ENCODE data around the gene RGS3.
A peak's percentile ranks its signal among the peaks of the same experiment; 100 is the strongest.

Gene RGS3

DNA sequence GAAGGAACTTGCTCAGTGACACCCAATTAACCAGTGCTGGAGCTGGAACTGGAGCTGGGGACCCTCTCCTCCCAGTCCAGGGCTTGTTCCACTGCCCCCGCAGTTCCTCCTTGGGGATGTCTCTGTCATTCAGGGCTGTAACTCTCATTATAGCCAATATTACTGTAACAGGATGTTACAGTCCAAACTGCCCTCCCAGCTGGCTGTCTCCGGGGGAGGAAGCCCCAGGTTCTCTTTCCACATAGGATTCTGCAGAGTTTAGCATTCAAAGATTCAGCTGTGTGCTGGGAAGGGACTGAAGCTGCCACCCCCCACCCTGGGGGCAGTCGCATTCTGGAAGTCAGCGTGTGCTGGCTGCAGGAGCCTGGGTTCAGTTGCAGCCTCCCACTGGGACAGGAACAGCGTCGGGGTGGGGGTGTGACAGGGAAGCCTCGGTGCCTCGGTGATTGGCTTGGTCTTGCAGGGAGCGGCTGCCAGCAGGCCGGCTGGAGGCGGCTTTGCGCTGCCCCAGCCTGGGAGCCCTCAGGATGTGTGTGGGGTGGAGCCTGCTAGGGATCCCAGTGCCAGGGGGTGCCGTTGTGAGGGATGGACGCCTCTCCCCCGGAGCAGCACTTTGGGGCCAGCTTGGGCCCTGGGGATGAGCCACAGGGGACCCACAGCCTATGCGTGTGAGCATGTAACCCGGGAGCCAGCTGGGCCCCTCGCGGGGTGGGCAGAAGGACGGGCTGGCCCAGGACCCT is 101.1 kb downstream of the RGS3 start:
- Histone ChIP-seq H3K9me3 (replicated peaks; ENCODE audit: low read length) (no peaks in the 10 kb centered on the region), H3K9ac (ENCODE audit: low read depth, low read length) (peak overlapping the region; percentile 85), H3K36me3 (ENCODE audit: insufficient read depth, low read length) (no peaks in the 10 kb centered on the region), H3K4me2 (ENCODE audit: low read length) (peak overlapping the region; percentile 93), H3K4me3 (ENCODE audit: low read length) (peak overlapping the region; percentile 76), H3K4me1 (ENCODE audit: control insufficient read depth, insufficient read depth, low read length) (peaks cover 54% of the 10 kb centered on the region), H3K27me3 (ENCODE audit: control insufficient read depth, insufficient read depth, low read length) (no peaks in the 10 kb centered on the region)

DNA sequence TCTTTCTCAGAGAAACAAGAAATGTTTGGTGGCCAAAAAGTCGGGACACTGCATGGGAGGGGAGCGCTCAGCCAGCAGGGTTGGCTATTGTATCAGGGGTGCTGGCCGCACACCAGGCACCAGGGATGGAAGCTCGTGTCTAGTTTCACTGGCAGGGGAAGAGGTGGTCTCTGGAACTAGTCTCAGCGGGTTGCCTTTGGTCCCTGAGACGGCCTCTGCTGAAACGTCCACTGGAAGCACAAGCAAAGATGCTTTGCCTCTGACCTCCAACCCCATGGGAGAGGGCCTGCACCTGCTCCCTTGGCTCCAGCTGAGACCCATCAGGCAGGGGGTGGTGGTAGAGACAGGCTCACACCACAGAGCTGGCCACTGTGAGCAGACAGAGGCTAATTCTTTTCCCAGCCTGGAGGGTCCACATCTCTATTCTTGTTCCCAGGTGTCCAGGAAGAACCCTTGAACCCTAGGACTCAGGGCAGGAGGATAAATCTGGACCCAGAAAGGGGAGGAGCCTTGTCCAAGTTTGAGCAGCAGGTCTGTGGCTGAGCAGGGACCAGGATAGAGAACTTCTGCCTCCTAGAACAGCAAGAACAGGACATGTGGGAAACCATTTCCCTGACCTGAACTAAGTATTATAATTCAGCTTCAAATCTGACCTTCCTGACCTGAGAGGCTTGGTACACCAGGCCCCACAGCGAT is 102.6 kb downstream of the RGS3 start:
- Histone ChIP-seq H3K9ac (ENCODE audit: low read depth, low read length) (peak overlapping the region; percentile 85), H3K4me2 (ENCODE audit: low read length) (peak overlapping the region; percentile 93), H3K9me3 (replicated peaks; ENCODE audit: low read length) (no peaks in the 10 kb centered on the region), H3K36me3 (ENCODE audit: insufficient read depth, low read length) (no peaks in the 10 kb centered on the region), H3K4me1 (ENCODE audit: control insufficient read depth, insufficient read depth, low read length) (peaks cover 58% of the 10 kb centered on the region), H3K27me3 (ENCODE audit: control insufficient read depth, insufficient read depth, low read length) (no peaks in the 10 kb centered on the region), H3K4me3 (ENCODE audit: low read length) (peak overlapping the region; percentile 76)

DNA sequence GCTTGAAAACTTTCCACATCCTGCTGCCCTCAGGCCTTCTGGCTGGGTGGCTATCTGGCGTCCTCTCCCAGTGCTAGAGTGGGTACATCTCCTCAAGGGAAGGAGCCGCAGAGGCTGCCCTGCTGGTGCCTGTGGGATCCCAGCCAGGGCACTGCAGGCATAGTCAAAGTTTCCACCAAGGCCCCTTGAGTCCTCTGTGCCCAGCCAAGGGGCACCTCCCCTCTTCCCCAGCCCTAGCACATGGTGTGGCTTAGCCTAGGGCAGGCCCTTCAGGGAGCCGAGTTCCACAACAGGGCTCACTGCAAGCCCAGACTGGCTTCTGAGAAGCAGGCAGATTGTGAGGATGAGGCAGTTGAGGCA is 103.2 kb downstream of the RGS3 start:
- H3K4me1 ChIP-seq (ENCODE audit: control insufficient read depth, insufficient read depth, low read length): peaks cover 58% of the 10 kb centered on the region
- no peak overlapping the region for H3K9ac ChIP-seq (ENCODE audit: low read depth, low read length)
- H3K9me3 ChIP-seq (replicated peaks; ENCODE audit: low read length): no peaks in the 10 kb centered on the region
- no peaks in the 10 kb centered on the region for H3K36me3 ChIP-seq (ENCODE audit: insufficient read depth, low read length)
- H3K27me3 ChIP-seq (ENCODE audit: control insufficient read depth, insufficient read depth, low read length): no peaks in the 10 kb centered on the region
- H3K4me2 ChIP-seq (ENCODE audit: low read length): peak overlapping the region; percentile 93
- H3K4me3 ChIP-seq (ENCODE audit: low read length): peak overlapping the region; percentile 76

DNA sequence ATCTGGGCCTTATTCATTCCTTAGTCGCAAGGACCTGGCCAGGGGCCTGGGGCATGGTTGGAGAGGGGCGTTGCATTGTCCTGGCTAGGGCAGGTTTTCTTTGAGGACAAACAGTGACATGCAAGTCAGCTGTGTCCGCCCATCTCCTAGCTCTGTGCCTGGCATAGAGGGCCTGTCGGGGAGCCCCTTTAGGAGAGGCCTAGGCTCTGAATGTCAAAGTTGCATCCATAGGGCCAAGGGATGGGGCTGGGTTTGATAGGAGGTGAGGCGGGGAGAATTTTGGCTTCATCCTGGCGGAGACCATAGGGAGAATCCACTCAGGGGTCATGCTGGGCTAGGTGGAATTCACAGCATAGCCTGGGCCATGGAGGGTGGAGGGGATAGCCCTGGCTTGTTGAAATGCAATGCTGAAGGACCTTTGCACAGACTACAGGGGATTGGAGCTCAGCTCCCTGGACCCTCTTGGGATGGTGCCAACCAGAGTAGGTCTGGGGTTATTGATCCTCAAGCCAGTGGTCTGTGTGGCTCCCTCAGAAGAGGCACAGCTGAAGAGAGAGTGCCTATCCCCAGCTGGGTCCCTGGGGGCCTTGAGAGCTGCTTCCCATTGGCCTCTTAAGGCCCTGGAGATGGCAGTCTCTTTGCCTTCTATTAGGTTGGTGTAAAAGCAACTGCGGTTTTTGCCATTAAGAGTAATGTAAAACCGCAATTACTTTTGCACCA is 104.0 kb downstream of the RGS3 start:
- Histone ChIP-seq H3K9ac (ENCODE audit: low read depth, low read length) (no peak overlapping the region), H3K9me3 (replicated peaks; ENCODE audit: low read length) (no peaks in the 10 kb centered on the region), H3K4me3 (ENCODE audit: low read length) (no peak overlapping the region), H3K4me2 (ENCODE audit: low read length) (peak overlapping the region; percentile 31), H3K4me1 (ENCODE audit: control insufficient read depth, insufficient read depth, low read length) (peaks cover 58% of the 10 kb centered on the region), H3K27me3 (ENCODE audit: control insufficient read depth, insufficient read depth, low read length) (no peaks in the 10 kb centered on the region), H3K36me3 (ENCODE audit: insufficient read depth, low read length) (no peaks in the 10 kb centered on the region)

DNA sequence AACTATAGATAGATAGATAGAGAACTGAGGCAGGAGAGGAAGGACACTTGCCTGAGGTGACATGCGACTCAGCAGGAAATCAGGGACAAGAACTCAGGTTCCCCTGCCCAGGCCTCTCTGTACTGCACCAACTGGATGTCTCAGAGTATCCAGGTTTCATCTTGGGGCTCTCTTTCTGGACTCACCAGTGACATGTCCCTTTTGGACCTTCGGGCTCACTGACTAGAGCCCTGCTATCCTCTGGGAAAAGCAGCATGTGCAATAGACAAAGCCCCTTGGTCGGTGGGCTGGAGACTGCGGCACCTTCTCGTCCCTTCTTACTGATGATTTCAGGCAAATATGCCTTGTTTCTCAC is 104.5 kb downstream of the RGS3 start:
- Histone ChIP-seq H3K9ac (ENCODE audit: low read depth, low read length) (no peak overlapping the region), H3K9me3 (replicated peaks; ENCODE audit: low read length) (no peaks in the 10 kb centered on the region), H3K4me3 (ENCODE audit: low read length) (no peak overlapping the region), H3K36me3 (ENCODE audit: insufficient read depth, low read length) (no peaks in the 10 kb centered on the region), H3K4me1 (ENCODE audit: control insufficient read depth, insufficient read depth, low read length) (peaks cover 58% of the 10 kb centered on the region), H3K4me2 (ENCODE audit: low read length) (peak overlapping the region; percentile 31), H3K27me3 (ENCODE audit: control insufficient read depth, insufficient read depth, low read length) (no peaks in the 10 kb centered on the region)

DNA sequence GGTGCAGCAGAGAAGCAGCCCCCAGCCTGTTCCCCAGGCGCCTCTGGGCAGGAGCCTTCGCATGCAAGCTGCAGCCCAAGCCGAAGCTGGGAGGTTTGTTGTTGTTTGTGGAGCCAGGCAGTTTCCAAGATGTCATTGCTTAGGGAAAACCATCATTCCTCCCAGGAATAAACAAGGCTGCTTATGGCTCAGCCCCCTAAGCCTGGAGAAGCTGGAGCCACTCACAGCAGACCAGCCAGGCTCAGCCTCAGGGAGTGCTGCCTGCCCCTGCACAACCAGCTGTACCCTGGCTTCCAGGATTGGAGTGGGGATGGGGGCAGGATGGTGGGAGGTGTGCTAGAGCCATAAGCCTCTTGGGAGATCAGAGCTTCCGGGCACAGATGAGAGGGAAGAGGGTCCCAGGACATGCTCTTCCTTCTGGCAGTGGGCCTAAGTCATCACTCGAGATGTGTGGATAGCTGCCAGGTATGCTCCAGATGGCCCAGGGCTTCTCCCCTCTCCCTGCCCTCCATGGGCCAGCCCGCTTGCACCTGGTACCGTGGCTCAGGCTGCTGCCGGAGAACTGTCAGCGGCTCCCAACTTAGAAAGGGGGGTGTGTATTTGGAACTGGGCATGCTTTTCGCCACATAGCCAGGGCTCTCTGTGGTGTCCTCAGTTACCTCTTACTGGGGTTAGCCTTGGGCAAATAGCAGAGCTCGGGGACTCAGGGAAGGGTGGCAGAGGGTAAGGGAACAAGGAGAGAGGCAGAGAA is 105.2 kb downstream of the RGS3 start:
- Histone ChIP-seq H3K9me3 (replicated peaks; ENCODE audit: low read length) (no peaks in the 10 kb centered on the region), H3K36me3 (ENCODE audit: insufficient read depth, low read length) (no peaks in the 10 kb centered on the region), H3K9ac (ENCODE audit: low read depth, low read length) (no peak overlapping the region), H3K27me3 (ENCODE audit: control insufficient read depth, insufficient read depth, low read length) (no peaks in the 10 kb centered on the region), H3K4me1 (ENCODE audit: control insufficient read depth, insufficient read depth, low read length) (peaks cover 55% of the 10 kb centered on the region), H3K4me3 (ENCODE audit: low read length) (no peak overlapping the region), H3K4me2 (ENCODE audit: low read length) (peak overlapping the region; percentile 31)

DNA sequence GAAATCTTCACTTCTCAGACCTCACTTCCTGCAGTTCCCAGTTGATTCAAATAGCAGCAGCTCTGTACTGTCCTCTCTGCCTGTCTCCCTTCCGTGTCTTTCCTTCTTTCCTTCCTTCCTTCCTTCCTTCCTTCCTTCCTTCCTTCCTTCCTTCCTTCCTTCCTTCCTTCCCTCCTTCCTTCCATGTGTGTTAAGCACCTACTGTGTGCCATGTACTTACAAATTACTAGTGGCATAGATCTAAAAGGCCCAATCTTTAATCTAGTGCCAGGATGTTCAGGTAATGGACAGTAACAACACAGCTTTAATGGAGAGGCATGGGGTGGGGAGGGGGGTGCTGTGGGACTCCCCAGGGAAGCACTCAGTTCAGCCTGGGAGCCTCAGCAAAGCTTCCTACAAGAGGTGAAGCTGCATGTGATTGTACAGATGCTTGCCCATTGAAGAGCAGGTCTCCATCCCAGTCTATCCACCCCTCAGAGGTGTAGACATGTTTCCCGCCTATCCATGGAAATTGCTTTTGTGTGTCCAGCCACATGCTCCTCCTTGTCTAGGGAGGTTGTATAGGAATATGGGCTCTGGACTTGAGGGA is 106.0 kb downstream of the RGS3 start:
- no peaks in the 10 kb centered on the region for H3K36me3 ChIP-seq (ENCODE audit: insufficient read depth, low read length)
- H3K4me2 ChIP-seq (ENCODE audit: low read length): peak overlapping the region; percentile 31
- no peaks in the 10 kb centered on the region for H3K27me3 ChIP-seq (ENCODE audit: control insufficient read depth, insufficient read depth, low read length)
- H3K4me1 ChIP-seq (ENCODE audit: control insufficient read depth, insufficient read depth, low read length): peaks cover 52% of the 10 kb centered on the region
- no peak overlapping the region for H3K9ac ChIP-seq (ENCODE audit: low read depth, low read length)
- no peak overlapping the region for H3K4me3 ChIP-seq (ENCODE audit: low read length)
- no peaks in the 10 kb centered on the region for H3K9me3 ChIP-seq (replicated peaks; ENCODE audit: low read length)

DNA sequence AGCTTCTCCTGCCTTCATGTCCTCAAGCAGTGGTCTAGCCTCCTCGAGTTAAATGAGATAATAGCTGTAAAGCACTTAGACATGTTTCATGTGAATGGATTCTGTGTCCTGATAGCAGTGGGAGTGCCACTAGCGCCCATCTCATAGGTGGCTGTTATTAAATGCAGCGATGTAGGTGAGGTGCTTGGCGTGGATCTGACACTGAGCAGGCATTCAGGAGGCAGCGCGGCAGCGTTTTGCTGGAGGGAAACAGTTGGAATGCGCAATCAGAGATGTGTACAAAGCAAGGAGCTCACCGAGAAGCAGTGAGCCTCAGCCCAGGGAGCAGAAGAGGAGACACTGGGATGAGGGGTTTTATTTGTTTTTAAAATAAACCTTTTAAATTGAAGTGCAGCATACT is 106.6 kb downstream of the RGS3 start:
- H3K27me3 ChIP-seq (ENCODE audit: control insufficient read depth, insufficient read depth, low read length): no peaks in the 10 kb centered on the region
- no peak overlapping the region for H3K9ac ChIP-seq (ENCODE audit: low read depth, low read length)
- H3K4me1 ChIP-seq (ENCODE audit: control insufficient read depth, insufficient read depth, low read length): peaks cover 48% of the 10 kb centered on the region

DNA sequence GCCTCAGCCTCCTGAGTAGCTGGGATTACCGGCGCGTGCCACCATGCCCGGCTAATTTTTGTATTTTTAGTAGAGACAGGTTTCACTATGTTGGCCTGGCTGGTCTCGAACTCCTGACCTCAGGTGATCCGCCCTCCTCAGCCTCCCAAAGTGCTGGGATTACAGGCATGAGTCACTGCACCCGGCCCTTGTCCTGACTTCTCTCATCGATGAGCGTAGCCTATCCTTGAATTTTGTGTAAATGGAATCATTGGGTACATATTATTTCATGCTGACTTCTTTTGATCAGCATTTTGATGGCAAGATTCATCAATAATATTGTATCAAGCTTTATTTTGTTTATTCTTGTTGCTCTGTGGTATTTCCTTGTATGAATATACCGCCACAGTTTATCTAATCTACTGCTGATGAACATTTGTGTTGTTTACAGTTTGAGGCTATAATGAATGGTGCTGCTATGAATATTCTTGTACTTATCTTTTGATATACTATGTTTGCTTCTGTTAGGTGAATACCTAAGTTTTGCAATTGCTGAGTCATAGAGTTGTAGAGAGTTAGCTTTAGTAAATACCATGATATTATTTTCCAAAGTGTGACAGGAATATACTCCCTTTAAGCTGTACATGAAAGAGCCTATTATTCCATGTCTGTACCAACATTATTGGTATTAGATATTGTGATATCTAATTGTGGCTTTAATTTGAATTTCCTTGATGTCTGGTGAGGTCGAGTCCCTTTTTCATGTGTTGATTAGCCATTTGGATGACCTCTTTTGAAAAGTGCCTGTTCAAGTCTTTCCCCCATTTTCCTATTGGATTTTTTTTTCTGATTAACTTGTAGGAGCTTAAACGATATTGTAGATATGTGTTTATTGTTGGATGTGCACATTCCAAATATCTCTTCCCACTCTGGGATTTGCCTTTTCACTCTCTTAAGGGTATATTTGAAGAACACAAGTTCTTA is 107.5 kb downstream of the RGS3 start:
- Histone ChIP-seq H3K4me1 (ENCODE audit: control insufficient read depth, insufficient read depth, low read length) (peaks cover 39% of the 10 kb centered on the region), H3K36me3 (ENCODE audit: insufficient read depth, low read length) (no peaks in the 10 kb centered on the region), H3K4me3 (ENCODE audit: low read length) (no peak overlapping the region)

More for the DNA sequence above, 106.6 kb downstream of the RGS3 start:
- no peak overlapping the region for H3K4me3 ChIP-seq (ENCODE audit: low read length)
- no peaks in the 10 kb centered on the region for H3K36me3 ChIP-seq (ENCODE audit: insufficient read depth, low read length)
- H3K9me3 ChIP-seq (replicated peaks; ENCODE audit: low read length): no peaks in the 10 kb centered on the region
- no peak overlapping the region for H3K4me2 ChIP-seq (ENCODE audit: low read length)

DNA sequence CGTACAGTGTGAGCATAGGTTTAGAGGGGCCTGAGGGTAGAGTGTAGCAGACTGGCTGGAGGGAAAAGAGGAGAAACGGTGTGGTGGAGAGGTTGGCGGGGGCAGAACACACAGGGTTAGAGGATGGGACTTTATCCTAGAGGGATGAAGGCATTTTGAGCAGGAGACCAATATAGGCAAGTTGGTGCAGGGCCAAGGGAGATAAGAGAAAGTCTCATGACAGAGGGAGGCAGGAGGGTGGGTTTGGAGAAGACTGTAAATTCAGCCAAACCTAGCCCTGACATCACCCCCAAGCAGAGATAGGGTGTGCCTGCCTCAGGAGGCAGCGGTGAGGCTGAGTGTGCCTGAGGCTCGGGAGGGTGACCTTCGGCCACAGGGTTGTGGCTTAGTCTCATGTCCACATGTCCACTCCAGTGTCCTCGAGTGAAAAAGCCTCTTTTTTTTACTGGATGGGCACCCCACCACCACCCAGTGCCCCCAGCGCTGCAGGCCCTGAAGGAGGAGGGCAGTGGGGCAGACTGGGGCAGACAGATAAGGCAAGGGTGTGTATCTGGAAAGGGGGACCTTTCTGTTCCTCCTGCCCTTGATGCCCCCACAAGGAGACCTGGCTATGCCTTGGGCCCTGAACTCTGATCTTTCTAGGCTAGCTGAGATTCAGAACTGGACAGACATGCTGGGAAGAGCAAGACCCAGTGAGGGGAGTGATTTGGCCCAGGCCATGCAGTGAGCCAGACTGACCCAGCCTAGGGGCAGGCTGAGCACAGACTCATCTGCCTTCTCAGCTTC is 108.7 kb downstream of the RGS3 start:
- peaks cover 31% of the 10 kb centered on the region for H3K4me1 ChIP-seq (ENCODE audit: control insufficient read depth, insufficient read depth, low read length)

More for the DNA sequence above, 107.5 kb downstream of the RGS3 start:
- Histone ChIP-seq H3K4me2 (ENCODE audit: low read length) (no peak overlapping the region), H3K9me3 (replicated peaks; ENCODE audit: low read length) (no peaks in the 10 kb centered on the region), H3K27me3 (ENCODE audit: control insufficient read depth, insufficient read depth, low read length) (no peaks in the 10 kb centered on the region), H3K9ac (ENCODE audit: low read depth, low read length) (no peak overlapping the region)

More for the DNA sequence above, 108.7 kb downstream of the RGS3 start:
- Histone ChIP-seq H3K9ac (ENCODE audit: low read depth, low read length) (no peak overlapping the region), H3K36me3 (ENCODE audit: insufficient read depth, low read length) (no peaks in the 10 kb centered on the region), H3K4me3 (ENCODE audit: low read length) (no peak overlapping the region), H3K27me3 (ENCODE audit: control insufficient read depth, insufficient read depth, low read length) (no peaks in the 10 kb centered on the region), H3K9me3 (replicated peaks; ENCODE audit: low read length) (no peaks in the 10 kb centered on the region), H3K4me2 (ENCODE audit: low read length) (no peak overlapping the region)

Data from skeletal muscle satellite cell (primary cell).